Liver (tissue), 9 donors: ENCODE measurements around the gene BTN3A1. TPM values are rescaled to one million over a fixed set of nuclear protein-coding genes. Genes with fewer than 3 reads are reported as not detected.

Source experiments
- DNase-seq: peaks from one replicate; pipeline ENCODE4 v3.0.0-alpha.2; 2017; ENCODE audit warnings: low spot score
- H3K27ac ChIP-seq, 2 donors: one replicate each; pipeline ENCODE4 v1.7.0; 2013; ENCODE audit warnings: inconsistent platforms in 2 of 2, low read length in 2 of 2, control low read depth in 1 of 2, low read depth in 1 of 2, mild to moderate bottlenecking in 1 of 2
- H3K27me3 ChIP-seq, 4 donors: one replicate each; pipeline versions ENCODE4 v1.6.1 to v1.7.0; 2013; ENCODE audit warnings: low read length in 3 of 4, inconsistent platforms in 1 of 4, mild to moderate bottlenecking in 1 of 4, moderate library complexity in 1 of 4; ENCODE audit not compliant: control insufficient read depth in 4 of 4, insufficient read depth in 4 of 4
- H3K36me3 ChIP-seq, 4 donors: one replicate each; pipeline versions ENCODE4 v1.6.1 to v1.7.0; 2013; ENCODE audit warnings: low read length in 3 of 4, mild to moderate bottlenecking in 3 of 4, low read depth in 1 of 4, moderate library complexity in 1 of 4; ENCODE audit not compliant: control insufficient read depth in 4 of 4, insufficient read depth in 3 of 4
- H3K4me1 ChIP-seq, 4 donors: one replicate each; pipeline versions ENCODE4 v1.6.1 to v1.7.0; 2013; ENCODE audit warnings: low read length in 3 of 4, mild to moderate bottlenecking in 3 of 4, moderate library complexity in 1 of 4; ENCODE audit not compliant: control insufficient read depth in 4 of 4, insufficient read depth in 4 of 4
- H3K4me3 ChIP-seq, 3 donors: one replicate each; pipeline versions ENCODE4 v1.6.1 to v1.7.0; 2013; ENCODE audit warnings: low read length in 3 of 3, control low read depth in 1 of 3, low read depth in 1 of 3, mild to moderate bottlenecking in 1 of 3
- H3K9ac ChIP-seq, 2 donors: one replicate each; pipeline ENCODE4 v1.7.0; 2013; ENCODE audit warnings: low read length in 2 of 2, mild to moderate bottlenecking in 2 of 2, moderate library complexity in 2 of 2, control low read depth in 1 of 2, low read depth in 1 of 2
- H3K9me3 ChIP-seq, 4 donors: one replicate each; pipeline versions ENCODE4 v1.6.1 to v1.7.0; 2013; ENCODE audit warnings: low read length in 3 of 4; ENCODE audit not compliant: control insufficient read depth in 4 of 4
- ATF3 ChIP-seq: IDR thresholded peaks from 2 replicates; pipeline ENCODE4 v1.6.1; 2016; ENCODE audit warnings: antibody characterized with exemption
- CTCF ChIP-seq: fragments of 150-350 bp; IDR thresholded peaks from 2 replicates; pipeline ENCODE4 v1.5.1; 2017; ENCODE audit warnings: improper control_type of control experiment, low read depth, low read length; ENCODE audit not compliant: missing input control
- EGR1 ChIP-seq, 2 donors: IDR thresholded peaks; 2 replicates each; pipeline ENCODE4 v1.6.1; 2016 to 2018; ENCODE audit warnings: antibody characterized with exemption in 2 of 2, low read depth in 2 of 2
- FOXA1 ChIP-seq: IDR thresholded peaks from 2 replicates; pipeline ENCODE4 v1.6.1; 2016; ENCODE audit warnings: antibody characterized with exemption
- FOXA2 ChIP-seq: IDR thresholded peaks from 2 replicates; pipeline ENCODE4 v1.6.1; 2016; ENCODE audit warnings: antibody characterized with exemption
- GABPA ChIP-seq, 2 donors: IDR thresholded peaks in 1 of 2; conservative IDR thresholded peaks in 1 of 2; 2 replicates each; pipeline ENCODE4 v1.6.1; 2016; ENCODE audit warnings: antibody characterized with exemption in 2 of 2, mild to moderate bottlenecking in 1 of 2, moderate library complexity in 1 of 2
- HNF4A ChIP-seq, 2 donors: conservative IDR thresholded peaks; 2 replicates each; pipeline ENCODE4 v1.6.1; 2016; ENCODE audit warnings: antibody characterized with exemption in 2 of 2, mild to moderate bottlenecking in 2 of 2
- HNF4G ChIP-seq: IDR thresholded peaks from 2 replicates; pipeline ENCODE4 v1.6.1; 2016; ENCODE audit warnings: antibody characterized with exemption
- JUND ChIP-seq, 2 donors: IDR thresholded peaks; 2 replicates each; pipeline ENCODE4 v1.6.1; 2016; ENCODE audit warnings: antibody characterized with exemption in 2 of 2
- MAX ChIP-seq: IDR thresholded peaks from 2 replicates; pipeline ENCODE4 v1.6.1; 2016; ENCODE audit warnings: antibody characterized with exemption
- NR2F2 ChIP-seq: IDR thresholded peaks from 2 replicates; pipeline ENCODE4 v1.6.1; 2016; ENCODE audit warnings: antibody characterized with exemption
- RAD21 ChIP-seq, 2 donors: IDR thresholded peaks; 2 replicates each; pipeline ENCODE4 v1.6.1; 2016; ENCODE audit warnings: antibody characterized with exemption in 2 of 2, mild to moderate bottlenecking in 2 of 2
- REST ChIP-seq: IDR thresholded peaks from 2 replicates; pipeline ENCODE4 v1.6.1; 2016; ENCODE audit warnings: antibody characterized with exemption, mild to moderate bottlenecking
- RXRA ChIP-seq, 2 donors: IDR thresholded peaks; 2 replicates each; pipeline ENCODE4 v1.6.1; 2017 to 2018; ENCODE audit warnings: antibody characterized with exemption in 2 of 2, mild to moderate bottlenecking in 1 of 2
- SP1 ChIP-seq: IDR thresholded peaks from 2 replicates; pipeline ENCODE4 v1.6.1; 2018; ENCODE audit warnings: antibody characterized with exemption, mild to moderate bottlenecking
- TAF1 ChIP-seq: conservative IDR thresholded peaks from 2 replicates; pipeline ENCODE4 v1.6.1; 2016; ENCODE audit warnings: antibody characterized with exemption, mild to moderate bottlenecking
- YY1 ChIP-seq: IDR thresholded peaks from 2 replicates; pipeline ENCODE4 v1.6.1; 2016; ENCODE audit warnings: antibody characterized with exemption, mild to moderate bottlenecking
- ZBTB33 ChIP-seq: IDR thresholded peaks from 2 replicates; pipeline ENCODE4 v1.6.1; 2016; ENCODE audit warnings: antibody characterized with exemption
- WGBS: extraction: QIAGEN DNeasy Blood & Tissue Kit; methylation state at CpG from one replicate; pipeline ENCODE4 v1.1.7; 2013; 5-methylcytosine and 5-hydroxymethylcytosine counted together
- polyA plus RNA-seq, 2 donors: library from polyadenylated mRNA; stranded (reverse) in 1 of 2; unstranded in 1 of 2; fragments of 200-250 nt in 1 of 2; fragments of >200 nt in 1 of 2; fragmentation: Nextera tagmentation in 1 of 2; extraction: Ambion mirVana in 1 of 2; gene quantifications; one replicate each; pipeline versions ENCODE4 v1.2.1 to v1.2.3, GENCODE V29; 2013 to 2015
- total RNA-seq, 2 donors: library from RNA; depleted of rRNA; stranded (reverse); fragments of >200 nt; gene quantifications; one replicate each; pipeline ENCODE4 v1.2.3, GENCODE V29; 2014
- donor health status: healthy.
- donor health status: healthy.
- donor health status: healthy.
- donor health status: healthy.
- donor health status: healthy.

The BTN3A1 gene
- total and polyA plus RNA-seq, 4 donors, result 2.3 to 17.1 (median 6.3) TPM

- no peak for TF ChIP-seq CTCF
- TF ChIP-seq HNF4G, result no peak
- no peak for TF ChIP-seq SP1
- TF ChIP-seq GABPA (IDR thresholded peaks at IDR 0.05 in 1 of 2, conservative IDR thresholded peaks at IDR 0.05 in 1 of 2), result no peak
Measured at GRCh38 chr6:26361544-26361943, 40.5 kb upstream of the BTN3A1 start (continued).

- no peak overlapping the region for H3K4me3 ChIP-seq
- H3K27ac ChIP-seq, result no peak overlapping the region
- TF ChIP-seq HNF4A (conservative IDR thresholded peaks at IDR 0.05) (no peak), REST (no peak), NR2F2 (no peak), HNF4G (no peak), SP1 (no peak), EGR1 (IDR thresholded peaks at IDR 0.05; ENCODE audit: low read depth in 2 of 2) (no peak), YY1 (no peak), FOXA2 (no peak), GABPA (IDR thresholded peaks at IDR 0.05 in 1 of 2, conservative IDR thresholded peaks at IDR 0.05 in 1 of 2) (no peak), ZBTB33 (no peak), FOXA1 (no peak), CTCF (no peak), RXRA (IDR thresholded peaks at IDR 0.05) (no peak), JUND (IDR thresholded peaks at IDR 0.05) (no peak), RAD21 (IDR thresholded peaks at IDR 0.05) (no peak), MAX (no peak), ATF3 (no peak), TAF1 (no peak)
- WGBS, result 82% methylated on average over 9 of the region's 9 CpGs
- no peak for DNase-seq
- no peaks in the 10 kb centered on the region for H3K9me3 ChIP-seq
- H3K36me3 ChIP-seq, result no peaks in the 10 kb centered on the region
- peaks cover 2 to 11% (median 4%) of the 10 kb centered on the region in 4 donors for H3K4me1 ChIP-seq
- H3K9ac ChIP-seq, result no peak overlapping the region
- no peaks in the 10 kb centered on the region for H3K27me3 ChIP-seq
Measured at GRCh38 chr6:26362093-26362835, 39.8 kb upstream of the BTN3A1 start.
